NB4 (cell line): ENCODE data around the gene SPEM3.
A peak's percentile ranks its signal among the peaks of the same experiment; 100 is the strongest.

Experiments
- DNase-seq: peaks from one replicate; pipeline ENCODE4 v3.0.0; 2010; ENCODE audit warnings: low read depth
- H3K4me3 ChIP-seq: one replicate; pipeline ENCODE4 v1.5.1; 2011; ENCODE audit warnings: mild to moderate bottlenecking, low read depth, low read length, moderate library complexity
- MYC ChIP-seq: IDR thresholded peaks from 2 replicates; pipeline ENCODE4 v1.6.1; 2011; ENCODE audit warnings: low read depth, low read length
- POLR2A ChIP-seq: IDR thresholded peaks from 2 replicates; pipeline ENCODE4 v1.6.1; 2011; ENCODE audit warnings: mild to moderate bottlenecking; ENCODE audit not compliant: insufficient read length; ENCODE audit errors: extremely low read depth
- TF ChIP-seq, protein P1 (sequence below): IDR thresholded peaks from one replicate; pipeline ENCODE4 v1.5.1; 2012; ENCODE audit warnings: low read depth, low read length
- TF ChIP-seq, protein P2 (sequence below): IDR thresholded peaks from 2 replicates; pipeline ENCODE4 v1.6.1; 2011; ENCODE audit warnings: low read depth, low read length

Gene SPEM3

GRCh38 chr17:7403043-7403726 is 25.5 kb upstream of the SPEM3 start:
- H3K4me3 ChIP-seq: peak overlapping the region; percentile 68
- no peak for TF ChIP-seq MYC
- TF ChIP-seq POLR2A: no peak
- TF ChIP-seq, protein P1, sequence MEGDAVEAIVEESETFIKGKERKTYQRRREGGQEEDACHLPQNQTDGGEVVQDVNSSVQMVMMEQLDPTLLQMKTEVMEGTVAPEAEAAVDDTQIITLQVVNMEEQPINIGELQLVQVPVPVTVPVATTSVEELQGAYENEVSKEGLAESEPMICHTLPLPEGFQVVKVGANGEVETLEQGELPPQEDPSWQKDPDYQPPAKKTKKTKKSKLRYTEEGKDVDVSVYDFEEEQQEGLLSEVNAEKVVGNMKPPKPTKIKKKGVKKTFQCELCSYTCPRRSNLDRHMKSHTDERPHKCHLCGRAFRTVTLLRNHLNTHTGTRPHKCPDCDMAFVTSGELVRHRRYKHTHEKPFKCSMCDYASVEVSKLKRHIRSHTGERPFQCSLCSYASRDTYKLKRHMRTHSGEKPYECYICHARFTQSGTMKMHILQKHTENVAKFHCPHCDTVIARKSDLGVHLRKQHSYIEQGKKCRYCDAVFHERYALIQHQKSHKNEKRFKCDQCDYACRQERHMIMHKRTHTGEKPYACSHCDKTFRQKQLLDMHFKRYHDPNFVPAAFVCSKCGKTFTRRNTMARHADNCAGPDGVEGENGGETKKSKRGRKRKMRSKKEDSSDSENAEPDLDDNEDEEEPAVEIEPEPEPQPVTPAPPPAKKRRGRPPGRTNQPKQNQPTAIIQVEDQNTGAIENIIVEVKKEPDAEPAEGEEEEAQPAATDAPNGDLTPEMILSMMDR: no peak
- TF ChIP-seq, protein P2, sequence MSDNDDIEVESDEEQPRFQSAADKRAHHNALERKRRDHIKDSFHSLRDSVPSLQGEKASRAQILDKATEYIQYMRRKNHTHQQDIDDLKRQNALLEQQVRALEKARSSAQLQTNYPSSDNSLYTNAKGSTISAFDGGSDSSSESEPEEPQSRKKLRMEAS: no peak
- peak; percentile 69 for DNase-seq

DNA sequence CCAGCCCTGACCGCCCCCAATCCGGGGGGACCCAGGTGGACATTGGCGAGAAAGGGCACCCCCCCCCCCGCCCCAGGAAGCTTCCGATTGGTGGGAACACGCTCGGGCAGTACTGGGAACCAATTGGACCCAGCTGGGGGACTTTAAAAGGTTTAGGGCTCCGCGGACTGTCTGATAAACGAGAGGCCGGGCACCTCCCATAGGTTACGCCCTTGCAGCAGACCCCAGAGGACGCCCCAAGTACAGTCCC is 25.0 kb upstream of the SPEM3 start:
- no peak for DNase-seq
- TF ChIP-seq, protein P2: no peak
- TF ChIP-seq, protein P1: no peak
- TF ChIP-seq MYC: no peak
- no peak for TF ChIP-seq POLR2A
- H3K4me3 ChIP-seq: peak overlapping the region; percentile 68

DNA sequence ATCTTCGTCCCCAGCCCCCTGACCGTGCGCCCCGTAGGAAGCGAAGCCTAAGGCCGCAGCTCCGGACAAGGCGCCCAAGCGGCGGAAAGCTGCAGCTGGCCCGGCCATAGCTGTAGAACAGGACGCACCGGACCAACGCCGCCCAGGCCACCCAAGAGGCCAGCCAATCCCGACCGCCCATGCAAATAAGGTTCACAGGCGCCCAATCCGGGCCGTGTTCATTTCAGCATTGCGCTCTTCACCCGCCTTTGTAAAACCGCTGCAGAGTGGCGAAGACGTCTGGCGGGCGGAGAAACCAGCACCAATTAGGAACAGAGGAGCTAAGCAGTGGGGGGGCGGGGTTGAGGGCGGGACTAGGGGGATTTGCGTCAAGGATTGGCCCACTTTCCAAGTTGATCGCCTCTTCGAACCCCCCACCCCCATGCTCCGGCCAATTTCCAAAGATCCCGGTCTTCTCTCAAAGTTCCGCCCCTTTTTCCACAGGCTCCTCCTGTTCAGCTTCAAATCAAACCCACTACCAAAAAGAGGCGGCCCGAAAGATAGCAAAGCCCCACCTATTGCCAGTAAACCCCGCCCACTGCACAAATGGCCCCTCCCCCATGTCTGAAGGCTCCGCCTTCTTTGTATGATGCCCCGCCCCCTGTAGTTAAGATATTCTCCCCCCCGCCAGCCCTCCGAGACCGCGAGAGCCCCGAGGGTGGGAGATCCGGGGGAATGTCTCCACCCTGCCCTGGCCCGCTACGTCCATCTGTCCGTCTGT is 24.5 kb upstream of the SPEM3 start, which contains the start of gene TMEM256:
TMEM256 (minus strand) TSS at position 121 of the 760 bp plus-strand sequence; CDS start at position 108, 13 bp downstream.
- peak; percentile 97 for DNase-seq
- TF ChIP-seq, protein P2: no peak
- peak; percentile 71 for TF ChIP-seq POLR2A
- peak within 1 kb of the TSS; percentile 68 for H3K4me3 ChIP-seq

DNA sequence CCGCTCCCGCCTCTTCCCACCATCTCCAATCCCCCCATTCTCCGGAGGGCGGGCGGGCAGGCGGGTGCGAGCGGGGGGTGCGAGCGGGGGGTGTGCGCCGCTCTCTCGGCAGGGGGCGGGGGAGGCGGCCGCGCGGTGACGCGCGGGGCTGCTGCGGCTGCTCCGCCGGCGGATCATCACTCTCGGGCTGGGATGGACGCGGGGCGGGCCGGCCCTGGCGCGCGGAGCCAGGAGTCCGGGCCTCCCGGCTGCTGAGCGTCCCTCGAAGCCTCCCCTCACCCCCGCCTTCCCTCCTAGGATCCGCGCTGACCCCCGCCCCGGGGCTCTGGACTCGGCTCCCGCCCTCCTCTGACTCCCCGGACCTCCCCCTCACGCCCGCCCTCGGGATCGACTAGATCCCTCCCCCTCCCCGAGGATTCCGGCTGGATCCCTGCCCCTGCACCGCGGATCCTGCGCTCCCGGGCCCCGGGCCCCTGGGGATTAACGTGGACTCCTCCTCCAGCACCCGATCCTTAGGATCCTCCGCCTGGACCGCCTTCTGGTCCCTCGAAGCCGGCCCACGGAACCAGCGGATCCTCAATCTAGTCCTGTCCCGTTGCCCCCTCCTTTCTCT is 23.8 kb upstream of the SPEM3 start:
- TF ChIP-seq POLR2A: peak; percentile 8
- TF ChIP-seq, protein P2: no peak
- peak overlapping the region; percentile 42 for H3K4me3 ChIP-seq
- peak; percentile 13 for DNase-seq

- no peak for DNase-seq
- H3K4me3 ChIP-seq: no peak overlapping the region
- TF ChIP-seq, protein P1: no peak
- TF ChIP-seq MYC: no peak
- TF ChIP-seq, protein P2: no peak
- no peak for TF ChIP-seq POLR2A
Observed at GRCh38 chr17:7405350-7406234, 23.1 kb upstream of the SPEM3 start.

DNA sequence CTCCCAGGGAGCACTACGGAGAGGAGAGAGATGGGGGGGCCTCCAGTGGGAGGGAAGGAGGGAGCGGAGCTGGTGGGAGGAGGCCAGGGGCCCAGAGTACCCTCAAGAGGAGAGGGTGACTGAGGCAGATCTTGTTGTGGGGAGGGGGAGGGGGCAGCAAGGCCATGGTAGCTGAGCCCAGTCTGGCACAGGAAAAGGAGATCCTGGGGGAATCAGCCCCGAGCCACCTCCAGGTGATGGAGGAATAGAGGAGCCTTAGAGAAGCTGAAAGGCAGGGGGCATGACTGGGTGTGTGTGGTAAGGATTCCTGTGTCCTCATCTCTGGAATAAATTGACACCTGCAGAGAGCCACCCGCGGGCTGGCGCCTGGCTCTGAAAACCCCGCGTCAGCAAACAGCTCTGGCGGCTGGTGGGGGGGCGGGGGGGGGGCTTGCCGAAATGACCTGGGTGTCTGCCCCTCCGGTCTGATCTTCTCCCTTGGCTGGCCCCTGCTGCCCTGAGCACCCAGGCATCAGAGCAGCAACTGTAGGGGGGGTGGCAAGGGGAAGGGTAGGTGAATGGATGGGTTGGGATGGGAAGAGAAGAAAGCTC is 22.3 kb upstream of the SPEM3 start:
- no peak for DNase-seq
- TF ChIP-seq MYC: no peak
- TF ChIP-seq POLR2A: no peak
- TF ChIP-seq, protein P2: no peak
- TF ChIP-seq, protein P1: no peak
- no peak overlapping the region for H3K4me3 ChIP-seq
